Epithelial cell of esophagus (primary cell): ENCODE measurements around the gene FGF14.
A peak's percentile ranks its signal among the peaks of the same experiment; 100 is the strongest.

Source experiments
- DNase-seq: peaks from one replicate; pipeline ENCODE4 v3.0.0; 2010; ENCODE audit warnings: low read depth
- H3K4me3 ChIP-seq: 2 replicates; pipeline ENCODE4 v1.5.1; 2011; ENCODE audit warnings: mild to moderate bottlenecking, low read length, control low read depth
- TF ChIP-seq, protein P1 (sequence below): IDR thresholded peaks from 2 replicates; pipeline ENCODE4 v1.5.1; 2011; ENCODE audit warnings: low read depth, mild to moderate bottlenecking, low read length, control low read depth, inconsistent platforms; ENCODE audit not compliant: insufficient read depth; ENCODE audit errors: missing control alignments

FGF14 gene

DNA sequence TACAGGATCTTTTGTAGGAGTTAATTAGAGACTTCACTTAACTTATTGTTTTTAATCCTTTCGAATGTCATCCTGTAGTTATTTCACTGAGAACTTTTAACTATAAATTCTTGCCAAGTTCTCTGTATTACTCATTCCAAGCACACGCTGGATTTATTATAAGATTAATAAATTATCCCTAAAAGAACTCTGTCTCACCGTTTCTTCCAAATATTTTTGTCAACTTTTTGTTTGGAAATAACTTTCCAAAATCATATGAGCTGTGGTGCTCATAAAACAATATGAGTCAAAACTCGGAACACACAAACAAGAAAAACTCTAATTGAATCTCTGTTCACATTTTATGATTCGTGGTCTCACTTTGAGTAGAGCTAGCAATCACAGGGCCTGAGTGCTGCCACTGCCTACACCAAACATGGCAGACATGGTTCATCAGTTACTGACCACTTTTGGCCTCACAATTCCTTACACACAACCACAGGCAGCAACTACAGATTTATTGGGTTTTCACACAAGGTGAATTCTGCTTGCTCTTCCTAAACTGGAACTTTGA is 412.0 kb downstream of the FGF14 start:
- H3K4me3 ChIP-seq = no peak overlapping the region
- DNase-seq = no peak
- TF ChIP-seq, protein P1, sequence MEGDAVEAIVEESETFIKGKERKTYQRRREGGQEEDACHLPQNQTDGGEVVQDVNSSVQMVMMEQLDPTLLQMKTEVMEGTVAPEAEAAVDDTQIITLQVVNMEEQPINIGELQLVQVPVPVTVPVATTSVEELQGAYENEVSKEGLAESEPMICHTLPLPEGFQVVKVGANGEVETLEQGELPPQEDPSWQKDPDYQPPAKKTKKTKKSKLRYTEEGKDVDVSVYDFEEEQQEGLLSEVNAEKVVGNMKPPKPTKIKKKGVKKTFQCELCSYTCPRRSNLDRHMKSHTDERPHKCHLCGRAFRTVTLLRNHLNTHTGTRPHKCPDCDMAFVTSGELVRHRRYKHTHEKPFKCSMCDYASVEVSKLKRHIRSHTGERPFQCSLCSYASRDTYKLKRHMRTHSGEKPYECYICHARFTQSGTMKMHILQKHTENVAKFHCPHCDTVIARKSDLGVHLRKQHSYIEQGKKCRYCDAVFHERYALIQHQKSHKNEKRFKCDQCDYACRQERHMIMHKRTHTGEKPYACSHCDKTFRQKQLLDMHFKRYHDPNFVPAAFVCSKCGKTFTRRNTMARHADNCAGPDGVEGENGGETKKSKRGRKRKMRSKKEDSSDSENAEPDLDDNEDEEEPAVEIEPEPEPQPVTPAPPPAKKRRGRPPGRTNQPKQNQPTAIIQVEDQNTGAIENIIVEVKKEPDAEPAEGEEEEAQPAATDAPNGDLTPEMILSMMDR = no peak

DNA sequence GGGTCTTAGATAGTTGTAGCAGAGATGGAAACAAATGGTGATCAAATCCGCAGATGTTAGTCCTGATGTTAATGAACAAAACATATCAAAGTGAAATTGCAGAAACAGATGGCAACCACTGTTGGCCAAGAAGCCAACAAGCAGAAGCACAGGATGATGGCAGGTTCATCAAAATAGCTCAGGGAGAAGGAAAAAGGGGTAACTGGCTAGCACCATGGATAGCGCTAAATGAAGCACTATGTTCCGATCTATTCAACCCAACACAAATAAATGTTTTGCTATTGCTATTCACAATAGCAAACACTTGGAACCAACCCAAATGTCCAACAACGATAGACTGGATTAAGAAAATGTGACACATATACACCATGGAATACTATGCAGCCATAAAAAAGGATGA is 413.7 kb downstream of the FGF14 start:
- no peak overlapping the region for H3K4me3 ChIP-seq
- TF ChIP-seq, protein P1 = no peak
- peak; percentile 20 for DNase-seq

DNA sequence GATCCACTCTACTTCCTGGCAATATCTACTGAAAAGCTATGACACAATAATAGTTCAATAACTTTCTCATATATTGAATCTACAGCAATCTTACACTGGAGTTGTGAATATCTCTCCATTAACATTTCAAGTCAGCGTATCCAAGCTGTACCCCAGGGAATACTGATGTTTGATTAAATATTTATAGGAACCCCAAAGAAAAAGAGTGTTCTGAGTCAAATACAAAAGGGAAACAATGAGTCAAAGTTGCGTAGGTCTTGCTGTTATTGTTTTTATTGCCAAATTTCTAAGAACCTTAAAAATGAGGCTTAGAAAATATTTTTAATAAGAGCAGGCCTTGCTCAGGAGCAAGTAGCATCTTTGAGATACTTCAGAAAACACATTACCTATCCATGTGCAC is 415.5 kb downstream of the FGF14 start:
- no peak for DNase-seq
- TF ChIP-seq, protein P1 = no peak

DNA sequence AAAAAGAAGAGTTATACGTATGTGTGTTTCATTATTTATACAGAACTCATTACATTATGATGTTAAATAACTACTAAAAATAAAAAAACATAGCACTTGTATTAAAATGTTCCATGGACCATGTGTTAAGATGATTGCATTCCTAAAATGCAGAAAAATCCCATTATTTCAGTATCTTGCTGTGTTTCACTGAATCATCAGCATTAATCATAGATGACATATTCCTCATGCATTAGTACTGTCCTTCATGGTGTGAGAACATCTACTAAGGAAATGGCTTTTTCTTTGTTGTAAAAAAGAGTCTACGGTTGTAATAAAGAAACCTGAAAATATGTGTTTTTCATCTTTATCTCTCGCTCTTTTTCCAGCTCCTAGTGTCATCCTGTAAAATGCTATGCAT is 416.5 kb downstream of the FGF14 start:
- DNase-seq = peak; percentile 22
- no peak overlapping the region for H3K4me3 ChIP-seq
- TF ChIP-seq, protein P1 = no peak

More for the DNA sequence above, 415.5 kb downstream of the FGF14 start:
- H3K4me3 ChIP-seq = no peak overlapping the region

DNA sequence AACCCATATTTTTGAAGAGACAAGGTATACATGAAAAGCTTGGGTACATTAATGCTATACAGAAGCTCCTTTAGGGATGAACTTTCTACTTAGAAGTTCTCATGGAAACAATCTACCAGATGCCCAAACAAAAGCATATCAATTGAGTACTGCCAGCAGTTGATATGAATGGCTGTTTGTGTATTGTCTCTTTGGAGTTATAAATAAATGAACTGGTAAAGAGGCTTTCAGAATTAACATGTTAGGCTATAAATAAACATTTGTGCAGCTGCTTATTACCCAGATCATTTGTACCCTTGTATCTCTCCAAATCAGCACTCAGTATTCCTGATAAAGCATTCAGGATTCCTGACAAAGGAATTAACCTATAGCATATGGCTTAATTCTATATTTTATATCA is 418.9 kb downstream of the FGF14 start:
- no peak for DNase-seq
- no peak overlapping the region for H3K4me3 ChIP-seq
- TF ChIP-seq, protein P1 = no peak

DNA sequence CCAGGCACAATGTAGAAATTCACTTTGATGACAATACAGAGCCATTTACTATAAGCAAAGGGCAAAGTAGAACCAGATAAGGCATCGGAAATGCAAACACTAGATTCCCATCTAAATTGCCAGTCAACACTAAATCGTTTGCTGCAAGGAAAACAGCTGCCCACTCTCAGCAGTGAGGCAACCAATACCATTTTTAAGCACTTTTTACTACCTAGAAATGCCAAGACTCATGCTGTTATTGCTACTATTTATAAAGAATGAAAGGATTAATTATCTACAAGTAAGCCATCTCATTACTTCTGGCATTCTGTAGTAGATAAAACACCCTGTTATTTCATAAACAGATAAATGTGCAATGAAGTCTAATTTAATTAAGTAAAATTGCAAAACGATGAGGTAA is 422.0 kb downstream of the FGF14 start:
- TF ChIP-seq, protein P1 = no peak
- H3K4me3 ChIP-seq = no peak overlapping the region
- no peak for DNase-seq
